GM21360 (cell line): Measurements from ENCODE around the gene EPS8L2.
A peak's percentile ranks its signal among the peaks of the same experiment; 100 is the strongest.

Source experiments
- ATAC-seq: cut with Tn5 transposase; IDR thresholded peaks from one replicate; pipeline ENCODE4 v1.9.1; 2021; ENCODE audit warnings: mild to moderate bottlenecking, moderate library complexity; ENCODE audit not compliant: unreplicated experiment

EPS8L2 gene

GRCh38 chr11:773425-773824, 67.4 kb downstream of the EPS8L2 start:
- ATAC-seq, result no peak

GRCh38 chr11:773830-774229, 67.8 kb downstream of the EPS8L2 start:
- ATAC-seq, result no peak

- ATAC-seq, result no peak
Observed at GRCh38 chr11:774873-775592, 69.0 kb downstream of the EPS8L2 start.

- no peak for ATAC-seq
Observed at GRCh38 chr11:776263-776560, 70.2 kb downstream of the EPS8L2 start.

- peak; percentile 11 for ATAC-seq
Observed at GRCh38 chr11:776561-777287, 70.7 kb downstream of the EPS8L2 start.
